Measurements from ENCODE around the gene TSPEAR. TPM values are rescaled to one million over a fixed set of nuclear protein-coding genes. Genes with fewer than 3 reads are reported as not detected.
A peak's percentile ranks its signal among the peaks of the same experiment; 100 is the strongest.

The TSPEAR gene
- total RNA-seq, 1 donor from 2014 or later = not detected

GRCh38 chr21:44517175-44517899, 194.0 kb downstream of the TSPEAR start:
- H3K4me3 Mint-ChIP-seq = peak overlapping the region; percentile 62
- no peaks in the 10 kb centered on the region for H3K9me3 Mint-ChIP-seq
- H3K4me1 Mint-ChIP-seq = no peaks in the 10 kb centered on the region
- DNase-seq = peak; percentile 75
- H3K27ac Mint-ChIP-seq = no peak overlapping the region
- H3K36me3 Mint-ChIP-seq (ENCODE audit: low read depth) = no peaks in the 10 kb centered on the region
- intact Hi-C loops (cut with micrococcal nuclease) = loop anchor here (10.0 kb wide), 1 partner anchor 217 kb away; no protein-coding TSS in a partner anchor
- H3K27me3 Mint-ChIP-seq = no peaks in the 10 kb centered on the region

GRCh38 chr21:44516828-44517174, 194.6 kb downstream of the TSPEAR start:
- Mint-ChIP-seq H3K36me3 (ENCODE audit: low read depth) (no peaks in the 10 kb centered on the region), H3K4me1 (no peaks in the 10 kb centered on the region), H3K27me3 (no peaks in the 10 kb centered on the region), H3K27ac (no peak overlapping the region), H3K4me3 (no peak overlapping the region), H3K9me3 (no peaks in the 10 kb centered on the region)
- DNase-seq = no peak
- intact Hi-C loops (cut with micrococcal nuclease) = loop anchor here (10.0 kb wide), 1 partner anchor 218 kb away; no protein-coding TSS in a partner anchor

GRCh38 chr21:44516342-44516741, 195.0 kb downstream of the TSPEAR start:
- H3K9me3 Mint-ChIP-seq = no peaks in the 10 kb centered on the region
- H3K36me3 Mint-ChIP-seq (ENCODE audit: low read depth) = no peaks in the 10 kb centered on the region

GRCh38 chr21:44515359-44516165, 195.8 kb downstream of the TSPEAR start:
- no peak for DNase-seq
- no peaks in the 10 kb centered on the region for H3K4me1 Mint-ChIP-seq
- H3K4me3 Mint-ChIP-seq = no peak overlapping the region
- H3K9me3 Mint-ChIP-seq = no peaks in the 10 kb centered on the region
- H3K36me3 Mint-ChIP-seq (ENCODE audit: low read depth) = no peaks in the 10 kb centered on the region
- intact Hi-C loops (cut with micrococcal nuclease) = loop anchor here (10.0 kb wide), 1 partner anchor 219 kb away; no protein-coding TSS in a partner anchor
- peak overlapping the region; percentile 57 for H3K27ac Mint-ChIP-seq
- H3K27me3 Mint-ChIP-seq = no peaks in the 10 kb centered on the region

More at GRCh38 chr21:44516342-44516741, 195.0 kb downstream of the TSPEAR start:
- Mint-ChIP-seq H3K27ac (no peak overlapping the region), H3K27me3 (no peaks in the 10 kb centered on the region), H3K4me3 (no peak overlapping the region), H3K4me1 (no peaks in the 10 kb centered on the region)
- no peak for DNase-seq
- intact Hi-C loops (cut with micrococcal nuclease) = loop anchor here (10.0 kb wide), 1 partner anchor 218 kb away; no protein-coding TSS in a partner anchor

GRCh38 chr21:44514746-44515358, 196.5 kb downstream of the TSPEAR start:
- no peaks in the 10 kb centered on the region for H3K36me3 Mint-ChIP-seq (ENCODE audit: low read depth)
- no peak for DNase-seq
- no peaks in the 10 kb centered on the region for H3K9me3 Mint-ChIP-seq
- no peak overlapping the region for H3K4me3 Mint-ChIP-seq
- intact Hi-C loops (cut with micrococcal nuclease) = loop anchor here (10.0 kb wide), 1 partner anchor 220 kb away; no protein-coding TSS in a partner anchor
- H3K27me3 Mint-ChIP-seq = no peaks in the 10 kb centered on the region
- H3K27ac Mint-ChIP-seq = no peak overlapping the region
- no peaks in the 10 kb centered on the region for H3K4me1 Mint-ChIP-seq

- no peaks in the 10 kb centered on the region for H3K4me1 Mint-ChIP-seq
- H3K36me3 Mint-ChIP-seq (ENCODE audit: low read depth) = no peaks in the 10 kb centered on the region
- DNase-seq = no peak
- no peaks in the 10 kb centered on the region for H3K9me3 Mint-ChIP-seq
- no peak overlapping the region for H3K4me3 Mint-ChIP-seq
- intact Hi-C loops (cut with micrococcal nuclease) = loop anchor here (10.0 kb wide), 1 partner anchor 221 kb away; no protein-coding TSS in a partner anchor
- H3K27ac Mint-ChIP-seq = no peak overlapping the region
- no peaks in the 10 kb centered on the region for H3K27me3 Mint-ChIP-seq
Observed at GRCh38 chr21:44514218-44514520, 197.2 kb downstream of the TSPEAR start.

GRCh38 chr21:44513389-44514217, 197.8 kb downstream of the TSPEAR start:
- H3K9me3 Mint-ChIP-seq = no peaks in the 10 kb centered on the region
- DNase-seq = no peak
- no peak overlapping the region for H3K27ac Mint-ChIP-seq
- H3K4me3 Mint-ChIP-seq = no peak overlapping the region
- intact Hi-C loops (cut with micrococcal nuclease) = loop anchor here (10.0 kb wide), 1 partner anchor 221 kb away; no protein-coding TSS in a partner anchor
- H3K36me3 Mint-ChIP-seq (ENCODE audit: low read depth) = no peaks in the 10 kb centered on the region
- no peaks in the 10 kb centered on the region for H3K27me3 Mint-ChIP-seq
- H3K4me1 Mint-ChIP-seq = no peaks in the 10 kb centered on the region

- H3K27ac Mint-ChIP-seq = no peak overlapping the region
- DNase-seq = no peak
- no peaks in the 10 kb centered on the region for H3K27me3 Mint-ChIP-seq
- no peaks in the 10 kb centered on the region for H3K4me1 Mint-ChIP-seq
- H3K36me3 Mint-ChIP-seq (ENCODE audit: low read depth) = no peaks in the 10 kb centered on the region
- intact Hi-C loops (cut with micrococcal nuclease) = loop anchor here (10.0 kb wide), 1 partner anchor 222 kb away; no protein-coding TSS in a partner anchor
- no peaks in the 10 kb centered on the region for H3K9me3 Mint-ChIP-seq
- H3K4me3 Mint-ChIP-seq = no peak overlapping the region
Observed at GRCh38 chr21:44512496-44513388, 198.6 kb downstream of the TSPEAR start.

- H3K4me3 Mint-ChIP-seq = no peak overlapping the region
- no peak overlapping the region for H3K27ac Mint-ChIP-seq
- no peaks in the 10 kb centered on the region for H3K4me1 Mint-ChIP-seq
- no peaks in the 10 kb centered on the region for H3K36me3 Mint-ChIP-seq (ENCODE audit: low read depth)
- no peaks in the 10 kb centered on the region for H3K9me3 Mint-ChIP-seq
- intact Hi-C loops (cut with micrococcal nuclease) = loop anchor here (2.0 to 10.0 kb wide), 2 partner anchors 223 to 363 kb away; no protein-coding TSS in a partner anchor
- no peaks in the 10 kb centered on the region for H3K27me3 Mint-ChIP-seq
- DNase-seq = no peak
Observed at GRCh38 chr21:44511938-44512275, 199.5 kb downstream of the TSPEAR start.

- DNase-seq = no peak
- Mint-ChIP-seq H3K36me3 (ENCODE audit: low read depth) (no peaks in the 10 kb centered on the region), H3K4me3 (peak overlapping the region; percentile 15), H3K27ac (no peak overlapping the region), H3K4me1 (no peaks in the 10 kb centered on the region), H3K9me3 (no peaks in the 10 kb centered on the region), H3K27me3 (no peaks in the 10 kb centered on the region)
- intact Hi-C loops (cut with micrococcal nuclease) = loop anchor here (2.0 to 10.0 kb wide), 2 partner anchors 223 to 363 kb away; no protein-coding TSS in a partner anchor
Observed at GRCh38 chr21:44511219-44511937, 200.0 kb downstream of the TSPEAR start.

GRCh38 chr21:44510508-44511218, 200.7 kb downstream of the TSPEAR start:
- Mint-ChIP-seq H3K36me3 (ENCODE audit: low read depth) (no peaks in the 10 kb centered on the region), H3K4me3 (peak overlapping the region; percentile 15), H3K9me3 (no peaks in the 10 kb centered on the region), H3K27me3 (no peaks in the 10 kb centered on the region), H3K27ac (no peak overlapping the region), H3K4me1 (no peaks in the 10 kb centered on the region)
- intact Hi-C loops (cut with micrococcal nuclease) = loop anchor here (1.0 to 10.0 kb wide), 3 partner anchors 224 to 364 kb away; no protein-coding TSS in a partner anchor
- peak; percentile 94 for DNase-seq
